K562 (cell line): ENCODE data around the gene ODAD4. TPM values are rescaled to one million over a fixed set of nuclear protein-coding genes. Genes with fewer than 3 reads are reported as not detected.

ENCODE experiments used
- AFF1 ChIP-seq, 2 experiments: fragments of 450-650 bp; IDR thresholded peaks; 2 replicates each; pipeline ENCODE4 v1.6.1; 2018; ENCODE audit warnings: mild to moderate bottlenecking in 2 of 2, low read depth in 1 of 2; ENCODE audit not compliant: partially characterized antibody in 2 of 2
- ASH1L ChIP-seq: fragments of 450-650 bp; IDR thresholded peaks from 2 replicates; pipeline ENCODE4 v1.6.1; 2018; ENCODE audit warnings: borderline replicate concordance, mild to moderate bottlenecking, low read depth; ENCODE audit not compliant: partially characterized antibody
- CBFA2T3 ChIP-seq: fragments of 450-650 bp; IDR thresholded peaks from 2 replicates; pipeline ENCODE4 v1.6.1; 2017
- CCNT2 ChIP-seq: IDR thresholded peaks from 2 replicates; pipeline ENCODE4 v1.6.1; 2011; ENCODE audit warnings: borderline replicate concordance, low read depth, mild to moderate bottlenecking, moderate library complexity, mixed read lengths, low read length; ENCODE audit not compliant: insufficient read length; ENCODE audit errors: extremely low read depth
- CREB3L1 ChIP-seq: fragments of 450-650 bp; IDR thresholded peaks from 2 replicates; pipeline ENCODE4 v1.6.1; 2014; ENCODE audit warnings: low read depth, mild to moderate bottlenecking, moderate library complexity, borderline replicate concordance
- E2F6 ChIP-seq, 2 experiments: IDR thresholded peaks; 2 replicates each; pipeline ENCODE4 v1.6.1; 2011; ENCODE audit warnings: borderline replicate concordance in 1 of 2, control low read depth in 1 of 2, low read depth in 1 of 2, low read length in 1 of 2, mild to moderate bottlenecking in 1 of 2, mixed read lengths in 1 of 2, moderate library complexity in 1 of 2; ENCODE audit not compliant: insufficient read depth in 1 of 2, insufficient read length in 1 of 2, poor library complexity in 1 of 2, severe bottlenecking in 1 of 2; ENCODE audit errors: extremely low read depth in 1 of 2
- ESRRA ChIP-seq: fragments of 450-650 bp; IDR thresholded peaks from 2 replicates; pipeline ENCODE4 v1.6.1; 2014; ENCODE audit warnings: low read depth, mild to moderate bottlenecking, moderate library complexity, borderline replicate concordance
- ETV1 ChIP-seq: fragments of 450-650 bp; conservative IDR thresholded peaks from 2 replicates; pipeline ENCODE4 v1.6.1; 2016; ENCODE audit warnings: missing genetic modification characterization, control low read depth, low read depth, missing compliant biosample characterization
- FOXK2 ChIP-seq, 2 experiments: fragments of 450-650 bp; IDR thresholded peaks in 1 of 2; conservative IDR thresholded peaks in 1 of 2; 2 replicates each; pipeline ENCODE4 v1.6.1; 2016; ENCODE audit warnings: low read depth in 2 of 2, mild to moderate bottlenecking in 1 of 2
- HEY1 ChIP-seq: fragments of 250-450 bp; sonication (Bioruptor Pico); IDR thresholded peaks from 2 replicates; pipeline ENCODE4 v1.5.0; 2020; ENCODE audit warnings: mild to moderate bottlenecking, moderate library complexity, borderline replicate concordance
- MYNN ChIP-seq, 2 experiments: sonication (generic); formaldehyde crosslinking in 1 of 2; IDR thresholded peaks; 2 replicates each; pipeline versions ENCODE4 v1.5.0 to v1.6.1; 2016 to 2020; ENCODE audit warnings: antibody characterized with exemption in 1 of 2, missing genetic modification reagents in 1 of 2
- PHF21A ChIP-seq: fragments of 450-650 bp; IDR thresholded peaks from 2 replicates; pipeline ENCODE4 v1.6.1; 2017; ENCODE audit warnings: low read depth, borderline replicate concordance
- PML ChIP-seq: IDR thresholded peaks from 2 replicates; pipeline ENCODE4 v1.6.1; 2012; ENCODE audit warnings: low read length, inconsistent platforms
- RCOR1 ChIP-seq, 2 experiments: IDR thresholded peaks; 2 replicates each; pipeline ENCODE4 v1.6.1; 2012; ENCODE audit warnings: low read depth in 2 of 2, low read length in 2 of 2, borderline replicate concordance in 1 of 2, improper control_type of control experiment in 1 of 2
- SIN3A ChIP-seq, 2 experiments: fragments of 150-350 bp in 1 of 2; IDR thresholded peaks; 2 replicates each; pipeline ENCODE4 v1.6.1; 2011 to 2016; ENCODE audit warnings: borderline replicate concordance in 2 of 2, low read depth in 2 of 2, low read length in 2 of 2, mild to moderate bottlenecking in 2 of 2, moderate library complexity in 2 of 2; ENCODE audit not compliant: control insufficient read depth in 1 of 2
- TAF1 ChIP-seq: IDR thresholded peaks from 2 replicates; pipeline ENCODE4 v1.6.1; 2011; ENCODE audit warnings: mild to moderate bottlenecking, low read length, moderate library complexity; ENCODE audit not compliant: insufficient read depth, control insufficient read depth, severe bottlenecking; ENCODE audit errors: extremely low read depth
- ZFP36 ChIP-seq: fragments of 150-350 bp; IDR thresholded peaks from 2 replicates; pipeline ENCODE4 v1.6.1; 2018; ENCODE audit warnings: low read length, low read depth; ENCODE audit not compliant: partially characterized antibody
- ZNF780A ChIP-seq: fragments of 250-450 bp; sonication (Bioruptor Pico); IDR thresholded peaks from 2 replicates; pipeline ENCODE4 v1.5.0; 2021; ENCODE audit warnings: mild to moderate bottlenecking
- polyA plus RNA-seq, 8 experiments: library from polyadenylated mRNA; depleted of rRNA in 4 of 8; stranded (reverse) in 5 of 8; unstranded in 3 of 8; fragments of >200 nt; fragmentation: Nextera tagmentation in 2 of 8; fragmentation: Illumina TruSeq in 1 of 8; extraction: Ambion mirVana in 2 of 8; extraction: Trizol in 1 of 8; gene quantifications; 2 replicates each; pipeline versions ENCODE4 v1.2.1 to v1.2.3, GENCODE V29; 2011 to 2014; ENCODE audit warnings: inconsistent platforms in 1 of 8, missing spikeins in 1 of 8
- total RNA-seq, 7 experiments: library from RNA; depleted of rRNA in 6 of 7; stranded (reverse); fragments of >200 nt in 6 of 7; fragmentation: Illumina TruSeq in 2 of 7; extraction: Trizol in 2 of 7; gene quantifications; 2 replicates each; pipeline versions ENCODE4 v1.2.1 to v1.2.3, GENCODE V29; 2011 to 2021; ENCODE audit warnings: low replicate concordance in 1 of 7

ODAD4 gene
- total and polyA plus RNA-seq, 9 of the 15 experiments (the other 6 are each of a cell fraction or from before 2014, with no cell fraction given): 0.09 to 0.98 (median 0.51) TPM

GRCh38 chr17:41930009-41930832 lies at the start of gene ODAD4 (continued):
- TF ChIP-seq CREB3L1 (peak; percentile 95), AFF1 (IDR thresholded peaks at IDR 0.05; ENCODE audit: low read depth in 1 of 2, partially characterized antibody in 2 of 2) (peak in 1 of 2 experiments; percentile 63), CCNT2 (peak; percentile 62), FOXK2 (conservative IDR thresholded peaks at IDR 0.05 in 1 of 2, IDR thresholded peaks at IDR 0.05 in 1 of 2; ENCODE audit: low read depth in 2 of 2) (peak; percentile 80 to 88; a peak in 3 of 4 replicates), MYNN (IDR thresholded peaks at IDR 0.05) (peak; percentile 73), MYNN (CRISPR knock-in tag; IDR thresholded peaks at IDR 0.05) (no peak), TAF1 (peak; percentile 78), ZFP36 (peak; percentile 49), PML (peak; percentile 68; the same call in 1 of the 2 replicates), ASH1L (no peak), E2F6 (IDR thresholded peaks at IDR 0.05; ENCODE audit: borderline replicate concordance in 1 of 2, extremely low read depth in 1 of 2, insufficient read depth in 1 of 2, insufficient read length in 1 of 2, low read depth in 1 of 2, low read length in 1 of 2, poor library complexity in 1 of 2, severe bottlenecking in 1 of 2) (peak; percentile 58 to 79), ESRRA (peak; percentile 52), RCOR1 (IDR thresholded peaks at IDR 0.05; ENCODE audit: borderline replicate concordance in 1 of 2, low read depth in 2 of 2, low read length in 2 of 2) (peak in 1 of 2 experiments; percentile 36; a peak in 1 of 4 replicates), HEY1 (CRISPR knock-in tag) (no peak), ZNF780A (CRISPR knock-in tag) (no peak), ETV1 (tag) (peak; percentile 59), SIN3A (IDR thresholded peaks at IDR 0.05; ENCODE audit: borderline replicate concordance in 2 of 2, control insufficient read depth in 1 of 2, low read depth in 2 of 2, low read length in 2 of 2) (peak; percentile 64 to 73; a peak in 2 of 4 replicates), PHF21A (peak; percentile 34; the same call in 1 of the 2 replicates), CBFA2T3 (0 out of 2 replicates have a peak, but pooled peaks have one; percentile 24)
